DMS 273 treated with DMSO at 0.1 percent for 48 hours (cell line): ENCODE data around the gene BCL2.

Experiments used
- DNase-seq: peaks from one replicate; lab custom pipeline; 2025; lab: John Stamatoyannopoulos, UW

BCL2 gene

DNA sequence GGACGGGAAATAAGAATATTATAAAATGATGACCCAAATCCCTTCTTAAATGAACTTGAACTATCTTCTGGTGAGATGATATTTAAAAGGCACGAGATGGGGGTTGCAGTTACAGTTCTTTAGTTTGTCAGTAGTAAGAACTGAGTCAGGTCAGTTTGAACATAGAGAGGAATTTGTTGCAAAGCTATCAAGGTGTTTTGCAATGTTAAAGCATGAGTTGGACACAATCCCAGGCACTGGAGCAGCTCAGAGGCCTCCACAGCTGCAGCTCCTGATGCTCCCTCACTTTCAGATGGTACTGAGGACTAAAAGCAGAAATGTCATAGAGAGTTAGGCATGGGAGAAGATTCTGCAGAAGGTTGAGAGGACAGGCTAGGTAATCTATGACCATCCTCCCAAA is 236.0 kb downstream of the BCL2 start:
- no peak for DNase-seq

DNA sequence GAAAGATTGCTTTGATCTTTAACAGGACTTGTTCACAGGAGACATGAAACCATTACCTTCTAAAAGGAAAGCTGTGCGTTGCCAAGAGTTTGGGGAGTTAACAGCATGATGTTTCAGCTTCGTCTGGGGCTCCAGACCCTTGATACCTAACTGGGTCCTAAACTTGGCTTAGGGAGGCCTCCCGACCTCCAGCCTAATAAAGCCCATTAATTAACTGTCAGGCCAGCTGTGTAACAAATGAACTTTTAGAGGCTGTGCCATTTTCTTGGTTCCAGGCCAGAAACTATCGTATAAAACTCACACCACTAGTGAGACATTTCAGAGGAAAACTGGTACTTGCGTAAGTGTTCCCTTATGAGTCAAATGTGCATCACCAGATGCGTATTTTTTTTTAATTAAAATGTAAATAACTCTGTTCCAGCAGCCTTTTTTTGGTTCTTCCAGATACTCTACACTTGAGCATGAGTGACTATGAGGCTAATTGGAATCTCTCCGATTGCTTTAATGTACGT is 236.5 kb downstream of the BCL2 start:
- no peak for DNase-seq

DNA sequence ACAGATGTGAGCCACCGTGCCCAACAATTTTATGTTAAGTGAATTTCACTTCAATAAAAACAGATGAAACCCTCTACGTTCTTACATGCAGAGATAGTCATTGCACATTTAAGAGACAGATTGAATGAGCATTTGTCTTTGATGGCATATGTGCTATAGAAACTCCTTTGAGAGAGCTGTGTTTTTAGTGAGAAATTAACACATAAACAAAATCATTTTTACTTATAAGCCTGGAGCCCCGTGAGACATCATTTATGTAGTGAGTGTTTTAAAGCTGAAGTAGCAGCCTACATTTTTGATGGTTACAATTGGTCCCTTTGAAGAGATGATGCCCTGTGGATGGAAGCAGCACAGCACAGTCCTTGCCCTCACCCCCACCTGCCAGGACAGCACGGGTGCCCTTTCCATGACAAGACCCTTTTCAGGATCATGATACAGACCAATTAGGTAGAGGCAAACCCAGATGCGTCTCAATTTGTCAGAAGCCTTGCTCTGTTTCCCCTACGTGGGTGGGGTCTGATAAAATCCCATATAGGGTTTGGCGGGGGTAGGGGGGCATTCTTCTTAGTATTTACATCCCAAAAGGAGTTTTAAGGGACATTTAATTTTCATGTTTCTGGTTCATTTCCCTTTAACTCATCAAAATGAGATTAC is 237.1 kb downstream of the BCL2 start:
- no peak for DNase-seq

DNA sequence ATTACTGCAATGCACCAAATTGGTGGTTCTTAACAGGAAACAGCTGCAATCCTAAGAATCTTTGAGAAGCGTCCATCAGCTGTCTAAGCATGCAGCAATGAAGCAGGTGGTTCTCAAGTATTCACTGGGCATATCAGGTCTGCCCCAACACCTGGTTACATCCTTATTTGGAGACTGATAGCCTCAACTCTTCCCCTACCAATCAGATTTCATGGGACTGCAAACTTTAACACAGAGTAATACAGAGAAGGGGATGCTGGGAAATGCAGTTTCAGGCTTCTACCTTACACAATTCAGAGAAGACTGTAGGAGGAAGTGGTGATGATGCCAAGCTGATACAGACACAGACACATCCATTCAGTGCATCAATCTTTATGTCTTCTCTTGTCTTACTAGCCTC is 240.5 kb downstream of the BCL2 start:
- DNase-seq: no peak

DNA sequence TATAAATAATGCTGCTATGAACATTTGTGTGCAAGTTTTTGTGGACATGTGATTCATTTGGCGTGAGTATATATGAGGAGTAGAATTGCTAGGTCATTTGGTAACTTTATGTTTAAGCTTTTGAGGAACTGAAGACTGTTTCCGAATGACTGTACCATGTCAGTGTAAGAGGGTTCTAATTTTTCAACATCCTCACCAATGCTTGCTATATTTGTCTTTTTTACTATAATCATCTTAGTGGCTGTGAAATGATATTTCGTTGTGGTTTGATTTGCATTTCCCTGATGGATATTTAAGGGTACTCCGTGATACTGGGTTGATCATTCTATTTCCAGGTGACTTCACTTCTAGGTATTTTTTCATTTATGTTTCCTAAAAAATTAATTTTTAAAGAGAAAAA is 241.1 kb downstream of the BCL2 start:
- no peak for DNase-seq

DNA sequence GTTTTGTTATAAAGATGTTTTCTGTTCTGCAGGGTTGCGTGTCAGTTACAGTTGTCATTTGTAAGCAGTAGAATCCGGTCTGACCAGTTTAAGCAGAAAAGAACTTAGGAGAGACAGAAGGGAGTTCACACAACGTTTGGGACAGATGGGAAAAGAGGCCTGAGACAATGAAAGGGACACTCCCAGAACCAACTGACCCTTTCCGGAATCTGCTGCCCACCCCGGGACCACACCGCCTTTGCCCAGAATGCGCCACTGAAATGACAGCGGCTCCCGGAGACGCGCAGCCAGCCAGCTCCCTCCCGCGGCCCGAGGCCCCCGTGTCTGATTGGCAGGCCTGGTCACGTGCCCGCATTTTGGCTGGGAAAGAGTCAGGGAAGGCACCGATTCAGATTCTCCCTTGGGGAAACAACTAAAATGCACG is 244.6 kb downstream of the BCL2 start:
- DNase-seq: peak; percentile 62

DNA sequence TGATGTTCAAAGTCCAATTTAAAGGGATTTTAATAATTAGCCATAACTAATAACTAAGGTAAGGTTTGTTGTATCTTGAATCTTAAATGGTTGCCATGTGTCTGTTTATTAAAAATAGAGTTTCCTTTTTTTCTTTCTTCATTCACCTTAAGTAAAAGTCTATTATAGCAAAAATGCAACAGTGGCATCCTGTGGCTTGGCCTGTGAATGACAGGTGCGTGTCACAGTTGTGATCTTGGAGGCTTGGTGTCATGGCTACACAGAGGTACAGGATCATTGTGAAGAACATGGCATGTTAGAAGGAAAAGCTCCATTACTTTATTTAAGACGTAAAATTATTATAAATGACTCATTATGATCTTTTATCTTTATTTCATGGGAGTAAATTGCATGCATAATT is 246.1 kb downstream of the BCL2 start:
- DNase-seq: no peak
